GM21390 (cell line): Measurements from ENCODE around the gene CCDC187.

ENCODE experiments used
- ATAC-seq: cut with Tn5 transposase; IDR thresholded peaks from one replicate; pipeline ENCODE4 v1.9.1; 2021; ENCODE audit not compliant: unreplicated experiment

CCDC187 gene

GRCh38 chr9:136313111-136314055 lies 9.5 kb upstream of the CCDC187 start:
- ATAC-seq, result no peak

GRCh38 chr9:136312436-136312835 lies 8.5 kb upstream of the CCDC187 start:
- ATAC-seq, result no peak

- no peak for ATAC-seq
These were observed 8.1 kb upstream of the CCDC187 start for GRCh38 chr9:136312009-136312375.

DNA sequence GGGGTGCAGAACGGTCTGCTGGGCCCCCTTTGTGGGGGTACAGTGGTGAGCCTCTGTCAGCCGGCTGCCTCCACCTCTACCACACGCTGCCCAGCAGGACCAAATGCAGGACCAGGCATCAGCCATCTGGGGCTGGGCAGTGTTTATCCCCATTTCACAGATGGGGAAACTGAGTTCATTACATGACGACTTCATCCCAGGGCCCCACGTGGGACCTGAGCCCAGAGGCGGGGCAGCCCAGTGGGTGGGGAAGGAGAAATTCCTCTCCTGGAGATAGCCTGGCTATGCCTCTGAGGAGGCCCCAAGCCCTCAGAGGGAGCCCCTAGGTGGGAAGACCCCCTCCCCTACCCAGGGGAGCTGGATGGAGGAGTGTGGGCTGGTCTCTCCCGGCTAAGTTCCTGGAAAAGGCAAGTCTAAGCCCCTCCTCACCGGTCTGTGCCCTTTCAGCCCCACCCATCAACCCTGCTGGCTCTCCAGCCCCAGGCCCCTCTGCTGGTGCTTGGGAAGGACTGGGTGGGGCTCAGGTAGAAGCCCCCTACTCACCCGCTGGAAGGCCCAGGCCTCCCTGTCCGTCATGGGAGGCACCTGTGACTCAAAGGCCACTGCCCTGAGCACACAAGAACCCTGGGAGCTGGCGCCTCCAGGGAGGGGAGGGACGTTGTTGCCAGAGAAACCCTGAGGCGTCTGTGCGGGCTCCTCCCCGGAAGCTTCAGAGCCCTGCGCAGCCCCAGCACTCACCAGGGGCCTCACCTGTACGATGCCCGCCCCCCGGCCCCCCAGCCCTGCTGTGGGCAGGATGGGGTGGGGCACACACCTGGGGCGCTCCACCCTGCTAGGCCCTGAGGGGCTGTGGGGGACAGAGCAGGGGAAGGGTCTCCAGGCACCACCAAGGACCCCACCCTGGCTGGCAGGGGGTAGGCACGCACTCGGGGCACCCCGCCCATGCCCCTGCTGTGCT lies 7.4 kb upstream of the CCDC187 start:
- ATAC-seq, result no peak

DNA sequence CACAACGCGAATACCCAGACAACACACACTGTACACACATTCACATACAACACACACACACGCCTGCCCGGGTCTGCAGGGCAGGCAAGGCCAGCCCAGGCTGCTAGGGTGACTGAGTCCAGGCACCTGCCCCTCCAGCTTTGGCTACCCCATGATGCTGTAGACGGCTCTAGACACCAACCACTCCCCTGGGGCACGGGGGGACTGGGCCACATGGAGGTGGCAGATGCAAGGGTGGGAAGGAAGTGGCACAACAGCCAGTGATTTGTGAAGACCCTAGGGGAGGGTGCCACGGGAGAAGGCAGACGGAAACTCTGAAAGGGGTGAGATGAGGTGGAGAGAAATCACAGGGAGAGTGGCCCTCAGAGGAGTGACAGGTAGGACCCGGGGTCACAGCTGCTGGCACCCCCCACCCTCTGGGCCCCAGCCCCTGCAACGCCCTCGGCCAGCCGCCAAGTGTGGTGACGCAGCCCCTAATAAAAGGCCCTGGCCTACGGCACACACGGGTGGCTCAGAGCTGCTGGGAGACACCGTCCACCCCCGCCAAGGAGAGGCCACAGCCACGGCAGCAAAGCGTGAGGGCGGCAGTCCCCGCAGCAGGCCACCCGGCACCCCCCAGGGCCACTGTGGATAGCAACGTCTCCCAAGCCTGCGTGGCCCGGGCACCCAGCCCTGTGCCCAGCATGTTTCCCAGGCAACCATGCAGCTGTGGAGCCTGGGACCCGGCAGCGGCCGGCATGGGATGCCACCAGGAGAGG lies 6.6 kb upstream of the CCDC187 start:
- ATAC-seq, result no peak

DNA sequence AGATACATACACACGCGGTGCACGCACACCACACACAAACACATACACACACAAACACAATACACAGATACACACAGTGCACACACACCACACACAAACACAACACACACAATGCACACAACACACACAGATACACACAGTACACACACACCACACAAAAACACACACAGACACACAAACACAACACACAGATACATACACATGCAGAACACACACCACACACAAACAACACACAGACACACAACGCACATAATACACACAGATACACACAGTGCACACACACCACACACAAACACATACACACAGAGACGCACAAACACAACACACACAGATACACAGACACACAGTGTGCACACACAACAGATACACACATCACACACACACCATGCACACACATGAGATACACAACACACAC lies 5.9 kb upstream of the CCDC187 start:
- no peak for ATAC-seq

DNA sequence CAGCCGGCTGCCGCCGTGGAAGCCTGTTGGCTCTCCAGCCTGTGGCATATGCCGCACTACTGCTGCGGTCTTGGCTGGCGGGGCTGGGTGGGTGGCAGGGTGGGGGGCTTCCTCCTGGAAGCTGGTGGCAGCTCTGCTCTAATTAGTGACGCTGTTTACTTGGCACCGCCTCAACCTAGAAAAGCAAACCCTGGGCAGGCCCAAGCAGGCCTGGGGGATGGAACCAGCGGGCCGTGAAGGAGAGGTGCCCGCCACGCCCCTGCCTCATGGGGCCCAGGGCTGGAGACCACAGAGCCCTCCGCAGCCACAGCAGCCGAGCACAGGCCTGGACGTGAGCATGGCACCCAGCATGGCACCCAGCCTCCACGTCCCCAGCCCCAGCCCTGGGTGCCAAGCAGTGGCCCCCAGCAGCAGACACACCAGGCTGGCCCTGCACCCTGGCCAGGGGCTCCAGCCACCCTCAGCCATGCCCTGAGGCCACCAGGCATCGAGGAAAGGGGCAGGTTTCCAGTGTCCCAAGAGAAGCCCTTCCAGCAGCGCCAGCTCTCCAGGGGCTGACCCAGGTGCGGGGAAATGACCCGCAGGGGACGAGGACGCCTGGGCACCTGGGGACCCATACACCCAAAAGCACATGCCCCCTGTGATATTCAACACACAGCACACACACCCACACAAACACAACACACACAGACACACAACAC lies 5.4 kb upstream of the CCDC187 start:
- no peak for ATAC-seq

DNA sequence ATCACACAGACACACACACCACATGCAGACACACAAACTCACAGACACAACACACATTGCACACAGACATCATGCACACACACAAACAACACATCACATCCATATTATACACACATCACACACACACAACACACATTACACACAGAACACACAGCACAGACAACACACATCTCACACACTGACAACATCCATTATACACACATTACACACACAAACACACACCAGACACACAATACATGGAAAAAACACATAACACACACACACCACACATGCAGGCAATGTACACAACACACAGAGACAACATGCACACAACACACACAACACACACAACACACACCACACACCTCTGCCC lies 4.8 kb upstream of the CCDC187 start:
- ATAC-seq, result no peak

DNA sequence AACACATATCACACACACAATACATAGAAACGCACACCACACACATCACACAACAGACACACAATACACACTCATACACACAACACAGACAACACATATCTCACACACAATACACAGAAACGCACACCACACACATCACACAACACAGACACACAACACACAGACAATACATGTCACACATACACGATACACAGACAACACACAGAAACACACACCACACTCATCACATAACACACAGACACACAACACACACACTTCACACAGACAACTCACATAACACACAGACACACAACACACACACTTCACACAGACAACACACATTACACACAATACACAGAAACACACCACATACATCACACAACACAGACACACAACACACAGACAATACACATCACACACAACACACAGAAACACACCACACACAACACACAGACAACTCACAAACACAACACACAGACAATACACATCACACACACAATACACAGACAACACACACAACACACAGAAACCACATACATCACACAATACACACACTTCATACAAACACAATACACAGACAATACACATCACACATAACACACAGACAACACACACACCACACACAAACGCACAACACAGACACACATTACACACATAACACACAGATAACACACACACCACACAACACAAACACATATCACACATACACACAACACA lies 4.3 kb upstream of the CCDC187 start:
- no peak for ATAC-seq

DNA sequence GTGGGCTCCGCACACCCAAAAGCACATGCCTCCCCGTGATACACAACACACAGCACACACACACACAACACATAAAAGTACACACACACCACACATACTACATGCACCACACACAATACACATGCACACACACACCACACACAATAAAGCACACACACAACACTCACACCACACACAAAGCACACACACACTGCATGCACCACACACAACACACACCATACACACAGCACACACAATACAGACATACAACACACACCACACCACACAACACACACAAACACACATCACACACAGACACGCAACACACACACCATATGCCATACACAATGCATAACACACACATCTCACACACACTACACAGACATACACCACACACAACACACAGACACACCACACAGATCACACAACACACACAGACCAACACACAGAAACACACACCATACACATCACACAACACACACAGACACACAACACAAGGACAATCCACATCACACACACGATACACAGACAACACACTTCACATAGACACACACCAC lies 3.4 kb upstream of the CCDC187 start:
- no peak for ATAC-seq

GRCh38 chr9:136306211-136307208 lies 2.6 kb upstream of the CCDC187 start:
- ATAC-seq, result no peak

GRCh38 chr9:136305804-136306203 lies 1.9 kb upstream of the CCDC187 start:
- no peak for ATAC-seq

GRCh38 chr9:136304981-136305380 lies 1.1 kb upstream of the CCDC187 start:
- ATAC-seq, result no peak

GRCh38 chr9:136304456-136304855 lies 562 bp upstream of the CCDC187 start:
- ATAC-seq, result no peak

- ATAC-seq, result no peak
These were observed 649 bp downstream of the CCDC187 start for GRCh38 chr9:136303066-136303824.

DNA sequence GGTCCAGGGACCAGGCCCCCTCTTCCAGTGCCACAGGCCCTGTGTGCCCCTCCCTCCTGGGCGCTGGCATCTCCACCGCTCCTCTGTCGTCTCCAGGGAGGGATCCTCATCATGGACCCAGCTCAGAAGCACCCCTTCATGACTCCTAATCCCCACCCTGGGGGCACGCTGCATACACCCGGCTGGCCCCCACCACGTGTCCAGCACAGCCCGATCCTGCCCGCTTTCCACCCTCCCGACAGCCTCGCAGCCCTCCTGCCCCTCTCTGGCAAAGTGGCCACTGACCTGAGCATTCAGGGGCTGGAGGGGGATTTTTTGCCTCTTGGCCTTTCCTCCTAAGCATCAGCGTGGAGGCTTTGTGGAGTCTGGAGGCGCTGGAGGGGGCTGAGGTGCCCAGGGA lies 1.4 kb downstream of the CCDC187 start:
- ATAC-seq, result no peak

- no peak for ATAC-seq
These were observed 3.0 kb downstream of the CCDC187 start for GRCh38 chr9:136300866-136301265.
